HUES48 (cell line): ENCODE results near the gene ULK1.
A peak's percentile ranks its signal among the peaks of the same experiment; 100 is the strongest.

Experiments used
- H3K27ac ChIP-seq: one replicate; pipeline ENCODE4 v1.7.0; 2013; ENCODE audit warnings: low read depth, low read length, inconsistent platforms
- H3K27me3 ChIP-seq: 2 replicates; pipeline ENCODE4 v1.6.1; 2013; ENCODE audit warnings: mild to moderate bottlenecking, low read length; ENCODE audit not compliant: control insufficient read depth, insufficient read depth
- H3K36me3 ChIP-seq: 2 replicates; pipeline ENCODE4 v1.6.1; 2013; ENCODE audit warnings: low read length; ENCODE audit not compliant: control insufficient read depth, insufficient read depth
- H3K4me1 ChIP-seq: 2 replicates; pipeline ENCODE4 v1.6.1; 2013; ENCODE audit warnings: mild to moderate bottlenecking, low read length; ENCODE audit not compliant: control insufficient read depth, insufficient read depth
- H3K4me3 ChIP-seq: 2 replicates; pipeline ENCODE4 v1.5.1; 2013; ENCODE audit warnings: mild to moderate bottlenecking, low read depth, low read length
- H3K9ac ChIP-seq: 2 replicates; pipeline ENCODE4 v1.6.1; 2013; ENCODE audit warnings: mild to moderate bottlenecking, low read depth, low read length, moderate library complexity
- H3K9me3 ChIP-seq: 2 replicates; pipeline ENCODE4 v1.6.1; 2013; ENCODE audit warnings: low read length; ENCODE audit not compliant: control insufficient read depth, insufficient read depth

ULK1 gene

GRCh38 chr12:131894313-131894860 lies at the start of gene ULK1:
Gene ULK1 (plus strand): TSS chr12:131894622. CDS start chr12:131895002, 380 bp downstream.
- Histone ChIP-seq H3K27ac (peak within 1 kb of the TSS; percentile 93), H3K27me3 (no peaks in the 10 kb centered on the region), H3K4me1 (0 out of 2 replicates have a peak, but pooled peaks cover 8% of the 10 kb centered on the region), H3K9me3 (no peaks in the 10 kb centered on the region), H3K9ac (peak within 1 kb of the TSS; percentile 70; the same call in 1 of the 2 replicates), H3K4me3 (peak within 1 kb of the TSS; percentile 72), H3K36me3 (0 out of 2 replicates have a peak, but pooled peaks cover 6% of the 10 kb centered on the region)

GRCh38 chr12:131844656-131845055 lies 49.8 kb upstream of the ULK1 start:
- Histone ChIP-seq H3K36me3 (peaks cover 33% of the 10 kb centered on the region), H3K4me3 (no peak overlapping the region), H3K9me3 (no peaks in the 10 kb centered on the region), H3K27me3 (no peaks in the 10 kb centered on the region), H3K4me1 (no peaks in the 10 kb centered on the region), H3K9ac (no peak overlapping the region), H3K27ac (no peak overlapping the region)

GRCh38 chr12:131845121-131845520 lies 49.3 kb upstream of the ULK1 start:
- H3K4me1 ChIP-seq: no peaks in the 10 kb centered on the region
- no peaks in the 10 kb centered on the region for H3K9me3 ChIP-seq
- no peak overlapping the region for H3K9ac ChIP-seq
- H3K4me3 ChIP-seq: no peak overlapping the region
- no peaks in the 10 kb centered on the region for H3K27me3 ChIP-seq
- H3K27ac ChIP-seq: no peak overlapping the region
- H3K36me3 ChIP-seq: peaks cover 33% of the 10 kb centered on the region

- H3K36me3 ChIP-seq: peaks cover 18% of the 10 kb centered on the region
- H3K27me3 ChIP-seq: no peaks in the 10 kb centered on the region
- no peak overlapping the region for H3K27ac ChIP-seq
- no peaks in the 10 kb centered on the region for H3K4me1 ChIP-seq
- H3K4me3 ChIP-seq: no peak overlapping the region
- H3K9me3 ChIP-seq: no peaks in the 10 kb centered on the region
- H3K9ac ChIP-seq: no peak overlapping the region
Observed at GRCh38 chr12:131847456-131847855, 47.0 kb upstream of the ULK1 start.

- Histone ChIP-seq H3K9me3 (no peaks in the 10 kb centered on the region), H3K27ac (no peak overlapping the region), H3K36me3 (peaks cover 18% of the 10 kb centered on the region), H3K27me3 (no peaks in the 10 kb centered on the region), H3K9ac (no peak overlapping the region), H3K4me1 (no peaks in the 10 kb centered on the region), H3K4me3 (no peak overlapping the region)
Observed at GRCh38 chr12:131848753-131849152, 45.7 kb upstream of the ULK1 start.

- H3K27me3 ChIP-seq: no peaks in the 10 kb centered on the region
- H3K4me3 ChIP-seq: no peak overlapping the region
- H3K9me3 ChIP-seq: no peaks in the 10 kb centered on the region
- no peak overlapping the region for H3K27ac ChIP-seq
- no peak overlapping the region for H3K9ac ChIP-seq
- H3K36me3 ChIP-seq: peaks cover 10% of the 10 kb centered on the region
- H3K4me1 ChIP-seq: no peaks in the 10 kb centered on the region
Observed at GRCh38 chr12:131849700-131850553, 44.5 kb upstream of the ULK1 start.

- Histone ChIP-seq H3K9me3 (no peaks in the 10 kb centered on the region), H3K4me1 (no peaks in the 10 kb centered on the region; the same call in 1 of the 2 replicates), H3K4me3 (no peak overlapping the region), H3K27ac (no peak overlapping the region), H3K9ac (no peak overlapping the region), H3K36me3 (0 out of 2 replicates have a peak, but pooled peaks cover 4% of the 10 kb centered on the region), H3K27me3 (no peaks in the 10 kb centered on the region)
Observed at GRCh38 chr12:131850856-131851559, 43.4 kb upstream of the ULK1 start.

GRCh38 chr12:131851741-131852550 lies 42.5 kb upstream of the ULK1 start:
- Histone ChIP-seq H3K27ac (no peak overlapping the region), H3K9me3 (no peaks in the 10 kb centered on the region), H3K9ac (no peak overlapping the region), H3K36me3 (no peaks in the 10 kb centered on the region), H3K4me1 (no peaks in the 10 kb centered on the region; the same call in 1 of the 2 replicates), H3K27me3 (no peaks in the 10 kb centered on the region), H3K4me3 (no peak overlapping the region)

- H3K9ac ChIP-seq: no peak overlapping the region
- H3K27ac ChIP-seq: no peak overlapping the region
Observed at GRCh38 chr12:131852551-131853299, 41.7 kb upstream of the ULK1 start.

More at GRCh38 chr12:131852551-131853299, 41.7 kb upstream of the ULK1 start:
- H3K9me3 ChIP-seq: no peaks in the 10 kb centered on the region
- no peaks in the 10 kb centered on the region for H3K36me3 ChIP-seq
- no peak overlapping the region for H3K4me3 ChIP-seq
- H3K27me3 ChIP-seq: no peaks in the 10 kb centered on the region
- H3K4me1 ChIP-seq: no peaks in the 10 kb centered on the region; the same call in 1 of the 2 replicates
